GM12878 (cell line): ENCODE measurements around the gene TFB1M. TPM values are rescaled to one million over a fixed set of nuclear protein-coding genes. Genes with fewer than 3 reads are reported as not detected.
A peak's percentile ranks its signal among the peaks of the same experiment; 100 is the strongest.

Experiments
- CBX3 ChIP-seq: fragments of 200-600 bp; sonication (generic); IDR thresholded peaks from 2 replicates; pipeline ENCODE4 v1.6.1; 2016; ENCODE audit warnings: low read depth, borderline replicate concordance
- IRF5 ChIP-seq: fragments of 450-650 bp; IDR thresholded peaks from 2 replicates; pipeline ENCODE4 v1.6.1; 2017; ENCODE audit warnings: borderline replicate concordance
- TARDBP ChIP-seq: IDR thresholded peaks from 2 replicates; pipeline ENCODE4 v1.6.1; 2016; ENCODE audit warnings: borderline replicate concordance
- ZNF274 ChIP-seq: IDR thresholded peaks from one replicate; pipeline ENCODE4 v1.8.0; 2011; ENCODE audit not compliant: insufficient read length, insufficient read depth
- ZNF687 ChIP-seq: fragments of 450-650 bp; IDR thresholded peaks from 2 replicates; pipeline ENCODE4 v1.6.1; 2017; ENCODE audit warnings: mild to moderate bottlenecking, moderate library complexity
- polyA plus RNA-seq, 11 experiments: library from polyadenylated mRNA; depleted of rRNA in 4 of 11; unstranded in 6 of 11; stranded (reverse) in 5 of 11; fragments of >200 nt; fragmentation: Nextera tagmentation in 4 of 11; fragmentation: Illumina TruSeq in 1 of 11; extraction: Ambion mirVana in 4 of 11; extraction: Trizol in 1 of 11; gene quantifications; 1 replicate in 1 of 11; 2 replicates in 10 of 11; pipeline versions ENCODE4 v1.2.1 to v1.2.3, GENCODE V29; 2011 to 2016; ENCODE audit warnings: inconsistent platforms in 2 of 11, missing spikeins in 2 of 11, low read depth in 1 of 11
- total RNA-seq, 4 experiments: library from RNA; depleted of rRNA in 3 of 4; stranded (reverse); fragments of >200 nt in 3 of 4; fragmentation: Illumina TruSeq in 1 of 4; extraction: Trizol in 1 of 4; gene quantifications; 2 replicates each; pipeline versions ENCODE4 v1.2.1 to v1.2.3, GENCODE V29; 2013 to 2021
- TF ChIP-seq, protein P1 (sequence below): IDR thresholded peaks from 2 replicates; pipeline ENCODE4 v1.6.1; 2011; ENCODE audit warnings: low read depth, mild to moderate bottlenecking, low read length, moderate library complexity, borderline replicate concordance; ENCODE audit errors: extremely low read depth

Gene TFB1M
- total and polyA plus RNA-seq, 10 of the 15 experiments (the other 5 are each of a cell fraction or from before 2014, with no cell fraction given), result 29.9 to 117 (median 41.3) TPM

GRCh38 chr6:155354167-155354566 lies 39.9 kb upstream of the TFB1M start (continued):
- no peak for TF ChIP-seq ZNF687
- no peak for TF ChIP-seq TARDBP
- TF ChIP-seq, protein P1, sequence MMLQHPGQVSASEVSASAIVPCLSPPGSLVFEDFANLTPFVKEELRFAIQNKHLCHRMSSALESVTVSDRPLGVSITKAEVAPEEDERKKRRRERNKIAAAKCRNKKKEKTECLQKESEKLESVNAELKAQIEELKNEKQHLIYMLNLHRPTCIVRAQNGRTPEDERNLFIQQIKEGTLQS, result no peak
- 0 out of 2 replicates have a peak, but pooled peaks have one; percentile 84 for TF ChIP-seq CBX3
- no peak for TF ChIP-seq ZNF274
- TF ChIP-seq IRF5, result no peak
- TF ChIP-seq, all 136 proteins: peak for 3
